ENCODE data around the gene VWA3B. TPM values are rescaled to one million over a fixed set of nuclear protein-coding genes. Genes with fewer than 3 reads are reported as not detected.
A peak's percentile ranks its signal among the peaks of the same experiment; 100 is the strongest.
"Not testable (repeated sequence)": the region's sequence is repeated elsewhere in the genome, so short reads cannot be mapped to it uniquely, and the experiment has no call there.

VWA3B gene
- total RNA-seq, 3 donors from 2014 or later = 1.2 to 2.8 (median 2.7) TPM

- no peak for DNase-seq
- intact Hi-C loops (cut with DNase I, micrococcal nuclease) = no loop called here
- ATAC-seq = no peak
- no peaks in the 10 kb centered on the region for H3K36me3 ChIP-seq (ENCODE audit: low read depth)
- no peak for TF ChIP-seq CTCF (IDR thresholded peaks at IDR 0.05)
- no peaks in the 10 kb centered on the region for H3K9me3 ChIP-seq
- H3K4me1 ChIP-seq (ENCODE audit: low read depth) = peaks cover 23% of the 10 kb centered on the region
- no peak overlapping the region for H3K4me3 ChIP-seq
These were observed 214.5 kb downstream of the VWA3B start for GRCh38 chr2:98301469-98301868.

GRCh38 chr2:98307131-98307696 is 220.2 kb downstream of the VWA3B start:
- intact Hi-C loops (cut with DNase I, micrococcal nuclease); H3K36me3 ChIP-seq (ENCODE audit: low read depth); H3K4me1 ChIP-seq (ENCODE audit: low read depth); H3K9me3 ChIP-seq; H3K4me3 ChIP-seq: not testable (repeated sequence)
- DNase-seq (peak in 1 of 3 donors; percentile 40), ATAC-seq (peak; percentile 52)

GRCh38 chr2:98308068-98308467 is 221.1 kb downstream of the VWA3B start:
- Histone ChIP-seq H3K4me1 (ENCODE audit: low read depth) (peaks cover 5% of the 10 kb centered on the region), H3K36me3 (ENCODE audit: low read depth) (no peaks in the 10 kb centered on the region), H3K4me3 (no peak overlapping the region), H3K9me3 (no peaks in the 10 kb centered on the region)
- intact Hi-C loops (cut with DNase I, micrococcal nuclease) = no loop called here
- ATAC-seq (peak; percentile 90), DNase-seq (peak in 1 of 3 donors; percentile 58)
- no peak for TF ChIP-seq CTCF (IDR thresholded peaks at IDR 0.05)

- peak; percentile 30 for ATAC-seq
- DNase-seq = no peak
- Histone ChIP-seq H3K4me1 (ENCODE audit: low read depth) (peaks cover 5% of the 10 kb centered on the region), H3K4me3 (no peak overlapping the region), H3K9me3 (no peaks in the 10 kb centered on the region), H3K36me3 (ENCODE audit: low read depth) (no peaks in the 10 kb centered on the region)
- no peak for TF ChIP-seq CTCF (IDR thresholded peaks at IDR 0.05)
- intact Hi-C loops (cut with DNase I, micrococcal nuclease) = no loop called here
These were observed 221.6 kb downstream of the VWA3B start for GRCh38 chr2:98308532-98308931.

GRCh38 chr2:98309580-98309979 is 222.6 kb downstream of the VWA3B start:
- intact Hi-C loops (cut with DNase I, micrococcal nuclease) = no loop called here
- DNase-seq (no peak), ATAC-seq (no peak)
- Histone ChIP-seq H3K9me3 (no peaks in the 10 kb centered on the region), H3K4me3 (no peak overlapping the region), H3K36me3 (ENCODE audit: low read depth) (no peaks in the 10 kb centered on the region), H3K4me1 (ENCODE audit: low read depth) (peaks cover 5% of the 10 kb centered on the region)
- no peak for TF ChIP-seq CTCF (IDR thresholded peaks at IDR 0.05)

- Histone ChIP-seq H3K36me3 (ENCODE audit: low read depth) (no peaks in the 10 kb centered on the region), H3K4me3 (no peak overlapping the region), H3K4me1 (ENCODE audit: low read depth) (peaks cover 5% of the 10 kb centered on the region), H3K9me3 (no peaks in the 10 kb centered on the region)
- no peak for DNase-seq
- intact Hi-C loops (cut with DNase I, micrococcal nuclease) = no loop called here
- TF ChIP-seq CTCF (IDR thresholded peaks at IDR 0.05) = no peak
- no peak for ATAC-seq
These were observed 223.0 kb downstream of the VWA3B start for GRCh38 chr2:98310010-98310409.
